Right lobe of liver (tissue), 6 donors: ENCODE data around the gene ITPRID2. TPM values are rescaled to one million over a fixed set of nuclear protein-coding genes. Genes with fewer than 3 reads are reported as not detected.
A peak's percentile ranks its signal among the peaks of the same experiment; 100 is the strongest.

ENCODE experiments used
- ATAC-seq, 4 donors: fragments of 200-7000 bp; cut with Tn5 transposase; one replicate each; pipeline ENCODE4 v1.9.1; 2020; ENCODE audit warnings: mild to moderate bottlenecking in 4 of 4, moderate library complexity in 4 of 4
- DNase-seq, 3 donors: peaks; one replicate each; pipeline ENCODE4 v3.0.0-alpha.2; 2020
- H3K27ac ChIP-seq, 3 donors: fragments of 200-600 bp; one replicate each; pipeline ENCODE4 v1.8.0; 2022
- H3K27me3 ChIP-seq, 2 donors: fragments of 200-600 bp; one replicate each; pipeline ENCODE4 v1.8.0; 2022
- H3K36me3 ChIP-seq, 4 donors: fragments of 200-600 bp; sonication (generic) in 1 of 4; one replicate each; pipeline versions ENCODE4 v1.5.1 to v1.8.0; 2017 to 2022; ENCODE audit warnings: control low read depth in 1 of 4
- H3K4me1 ChIP-seq, 4 donors: fragments of 200-600 bp; sonication (generic) in 1 of 4; one replicate each; pipeline versions ENCODE4 v1.5.1 to v1.8.0; 2017 to 2022; ENCODE audit warnings: control low read depth in 1 of 4
- H3K4me3 ChIP-seq, 3 donors: fragments of 200-600 bp; one replicate each; pipeline ENCODE4 v1.8.0; 2022
- H3K9me3 ChIP-seq, 4 donors: fragments of 200-600 bp; sonication (generic) in 1 of 4; one replicate each; pipeline versions ENCODE4 v1.5.1 to v1.8.0; 2017 to 2022; ENCODE audit warnings: control low read depth in 1 of 4
- POLR2A ChIP-seq: fragments of 450-650 bp; IDR thresholded peaks from one replicate; pipeline ENCODE4 v1.6.1; 2017; ENCODE audit warnings: antibody characterized with exemption, mild to moderate bottlenecking
- WGBS: methylation state at CpG from one replicate; pipeline ENCODE4 v1.1.6; 2018; ENCODE audit warnings: low coverage, low lambda C conversion rate; ENCODE audit not compliant: insufficient coverage; ENCODE audit errors: missing lambda C conversion rate; 5-methylcytosine and 5-hydroxymethylcytosine counted together
- intact Hi-C, 2 donors: fragments of 100-400 bp; cut with DNase I; formaldehyde crosslinking; loops; one replicate each; pipeline versions ENCODE4 v1.11.2 to v1.14.1; 2022
- total RNA-seq, 6 experiments: library from RNA; depleted of rRNA in 2 of 6; stranded (reverse); fragments of >200 nt in 2 of 6; fragmentation: NEBNext Ultra II Directional in 3 of 6; extraction: Animal tissue kit (Norgen Biotek cat#: 25700) in 3 of 6; gene quantifications; one replicate each; pipeline versions ENCODE4 v1.1.0 to v1.2.4, GENCODE V29; 2016 to 2023
- TF ChIP-seq, protein P1 (sequence below), 4 donors: fragments of 200-600 bp in 3 of 4; fragments of 450-650 bp in 1 of 4; IDR thresholded peaks; one replicate each; pipeline versions ENCODE4 v1.5.1 to v1.8.0; 2016 to 2022; ENCODE audit warnings: antibody characterized with exemption in 4 of 4, mild to moderate bottlenecking in 2 of 4
- donor health status: DM: no; HTN: yes; CAD: no.
- donor health status: DM: no; HTN: no; CAD: no.
- donor health status: DM: no; HTN: no; CAD: no.
- donor health status: DM: no; HTN: yes; CAD: no.
- donor health status: DM: no; HTN: yes; CAD: no.

The ITPRID2 gene
- total RNA-seq, 6 experiments from 2014 or later = 49.4 to 129 (median 74.5) TPM

DNA sequence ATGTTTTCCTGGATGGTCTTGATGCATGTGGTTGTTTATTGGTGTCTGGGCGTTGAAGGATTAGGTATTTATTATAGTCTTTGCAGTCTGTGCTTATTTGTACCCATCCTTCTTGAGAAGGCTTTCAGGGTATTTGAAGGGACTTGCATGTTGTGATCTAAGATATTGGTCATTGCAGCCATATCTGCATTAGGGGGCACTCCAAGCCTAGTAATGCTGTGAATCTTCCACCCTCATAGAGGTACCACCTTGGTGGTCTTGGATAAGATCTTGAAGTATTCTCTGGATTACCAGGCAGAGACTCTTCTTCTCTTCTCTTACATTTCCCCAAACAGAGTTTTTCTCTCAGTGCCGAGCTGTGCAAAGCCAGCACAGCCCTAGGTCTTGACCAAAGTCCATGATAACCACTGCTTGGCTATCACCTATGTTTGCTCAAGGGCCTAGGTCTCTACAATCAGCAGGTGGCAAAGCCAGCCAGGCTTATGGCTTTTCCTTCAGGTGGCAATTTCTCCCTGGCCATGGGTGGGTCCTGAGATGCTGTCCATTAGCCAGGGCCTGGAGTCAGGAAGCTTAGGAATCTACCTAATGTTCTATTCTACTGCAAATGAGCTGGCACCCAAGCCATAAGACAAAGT, 78.7 kb downstream of the ITPRID2 start:
- H3K27ac ChIP-seq = peak overlapping the region in 1 of 3 donors; percentile 37
- peak; percentile 85 to 99 (median 97) for ATAC-seq
- intact Hi-C loops = no loop called here
- H3K36me3 ChIP-seq = no peaks in the 10 kb centered on the region
- DNase-seq = peak in 2 of 3 donors; percentile 42 to 56
- peaks cover 0 to 13% (median 3%) of the 10 kb centered on the region in 4 donors for H3K4me1 ChIP-seq
- no peaks in the 10 kb centered on the region for H3K27me3 ChIP-seq
- WGBS = 36% methylated on average over 2 of the region's 2 CpGs
- no peak overlapping the region for H3K4me3 ChIP-seq
- TF ChIP-seq, protein P1, sequence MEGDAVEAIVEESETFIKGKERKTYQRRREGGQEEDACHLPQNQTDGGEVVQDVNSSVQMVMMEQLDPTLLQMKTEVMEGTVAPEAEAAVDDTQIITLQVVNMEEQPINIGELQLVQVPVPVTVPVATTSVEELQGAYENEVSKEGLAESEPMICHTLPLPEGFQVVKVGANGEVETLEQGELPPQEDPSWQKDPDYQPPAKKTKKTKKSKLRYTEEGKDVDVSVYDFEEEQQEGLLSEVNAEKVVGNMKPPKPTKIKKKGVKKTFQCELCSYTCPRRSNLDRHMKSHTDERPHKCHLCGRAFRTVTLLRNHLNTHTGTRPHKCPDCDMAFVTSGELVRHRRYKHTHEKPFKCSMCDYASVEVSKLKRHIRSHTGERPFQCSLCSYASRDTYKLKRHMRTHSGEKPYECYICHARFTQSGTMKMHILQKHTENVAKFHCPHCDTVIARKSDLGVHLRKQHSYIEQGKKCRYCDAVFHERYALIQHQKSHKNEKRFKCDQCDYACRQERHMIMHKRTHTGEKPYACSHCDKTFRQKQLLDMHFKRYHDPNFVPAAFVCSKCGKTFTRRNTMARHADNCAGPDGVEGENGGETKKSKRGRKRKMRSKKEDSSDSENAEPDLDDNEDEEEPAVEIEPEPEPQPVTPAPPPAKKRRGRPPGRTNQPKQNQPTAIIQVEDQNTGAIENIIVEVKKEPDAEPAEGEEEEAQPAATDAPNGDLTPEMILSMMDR (IDR thresholded peaks at IDR 0.05) = peak in 1 of 4 donors; percentile 12
- no peak for TF ChIP-seq POLR2A
- no peaks in the 10 kb centered on the region for H3K9me3 ChIP-seq

DNA sequence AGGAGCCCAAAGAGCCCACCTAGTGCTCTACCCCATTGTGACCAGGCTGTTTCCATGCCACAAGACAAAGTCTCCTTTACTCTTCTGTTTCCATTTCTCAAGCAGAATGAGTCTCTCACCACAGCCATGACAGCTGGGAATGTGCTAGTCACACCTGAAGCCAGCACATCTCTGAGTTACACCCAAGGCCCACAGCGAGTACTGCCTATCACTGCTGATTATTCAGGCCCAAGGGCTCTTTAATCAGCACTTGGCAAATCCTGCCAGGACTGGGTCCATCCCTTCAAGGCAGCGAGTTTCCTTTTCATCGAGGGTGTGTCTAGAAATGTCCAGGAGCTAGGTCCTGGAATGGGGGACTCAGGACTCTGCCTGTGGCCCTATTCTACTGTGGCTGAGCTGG, 79.5 kb downstream of the ITPRID2 start:
- TF ChIP-seq, protein P1 (IDR thresholded peaks at IDR 0.05) = no peak
- no peak for TF ChIP-seq POLR2A
- intact Hi-C loops = no loop called here
- H3K36me3 ChIP-seq = no peaks in the 10 kb centered on the region
- ATAC-seq = no peak
- no peak overlapping the region for H3K27ac ChIP-seq
- no CpG with 5 or more reads among the region's 3 CpGs for WGBS
- H3K9me3 ChIP-seq = no peaks in the 10 kb centered on the region
- H3K27me3 ChIP-seq = no peaks in the 10 kb centered on the region
- no peak for DNase-seq
- peaks cover 0 to 13% (median 3%) of the 10 kb centered on the region in 4 donors for H3K4me1 ChIP-seq
- no peak overlapping the region for H3K4me3 ChIP-seq

DNA sequence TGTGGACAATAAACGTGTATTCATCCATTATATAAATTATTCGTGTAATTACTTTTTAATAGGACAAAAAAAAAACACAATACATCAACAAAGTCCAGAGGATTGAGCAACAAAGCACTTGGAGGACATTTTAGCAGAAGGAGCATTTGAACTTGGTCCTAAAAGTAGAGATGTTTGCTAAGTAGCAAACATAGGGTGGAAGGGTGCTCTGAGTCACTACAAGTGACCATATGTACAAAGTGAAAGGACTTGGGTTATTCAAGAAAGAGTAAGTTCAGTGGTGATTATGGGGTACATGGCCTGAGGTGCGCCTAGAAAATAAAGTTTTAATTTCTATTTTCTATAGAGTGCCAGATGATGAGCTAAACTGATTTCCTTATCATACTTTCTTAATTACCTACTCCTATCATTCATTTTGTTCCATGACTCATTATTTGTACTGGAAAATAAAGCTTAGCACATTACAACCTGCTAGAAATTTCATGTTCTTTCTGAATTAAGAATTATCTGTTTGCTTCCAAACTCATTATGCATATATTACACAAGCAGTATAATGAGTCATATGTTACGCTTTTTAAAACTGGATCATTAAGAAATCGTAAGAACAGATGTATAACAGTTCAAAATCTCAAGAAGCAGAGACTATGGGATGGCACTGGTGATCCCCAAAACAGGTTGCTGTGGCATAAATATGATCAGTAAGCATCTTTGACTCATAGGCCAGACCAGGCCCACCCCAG, 81.1 kb downstream of the ITPRID2 start:
- no peaks in the 10 kb centered on the region for H3K36me3 ChIP-seq
- WGBS = 97% methylated on average over 5 of the region's 5 CpGs
- TF ChIP-seq, protein P1 (IDR thresholded peaks at IDR 0.05) = no peak
- no peak for TF ChIP-seq POLR2A
- H3K27ac ChIP-seq = no peak overlapping the region
- ATAC-seq (no peak), DNase-seq (no peak)
- H3K4me3 ChIP-seq = no peak overlapping the region
- peaks cover 0 to 13% (median 3%) of the 10 kb centered on the region in 4 donors for H3K4me1 ChIP-seq
- H3K27me3 ChIP-seq = no peaks in the 10 kb centered on the region
- intact Hi-C loops = no loop called here
- no peaks in the 10 kb centered on the region for H3K9me3 ChIP-seq

DNA sequence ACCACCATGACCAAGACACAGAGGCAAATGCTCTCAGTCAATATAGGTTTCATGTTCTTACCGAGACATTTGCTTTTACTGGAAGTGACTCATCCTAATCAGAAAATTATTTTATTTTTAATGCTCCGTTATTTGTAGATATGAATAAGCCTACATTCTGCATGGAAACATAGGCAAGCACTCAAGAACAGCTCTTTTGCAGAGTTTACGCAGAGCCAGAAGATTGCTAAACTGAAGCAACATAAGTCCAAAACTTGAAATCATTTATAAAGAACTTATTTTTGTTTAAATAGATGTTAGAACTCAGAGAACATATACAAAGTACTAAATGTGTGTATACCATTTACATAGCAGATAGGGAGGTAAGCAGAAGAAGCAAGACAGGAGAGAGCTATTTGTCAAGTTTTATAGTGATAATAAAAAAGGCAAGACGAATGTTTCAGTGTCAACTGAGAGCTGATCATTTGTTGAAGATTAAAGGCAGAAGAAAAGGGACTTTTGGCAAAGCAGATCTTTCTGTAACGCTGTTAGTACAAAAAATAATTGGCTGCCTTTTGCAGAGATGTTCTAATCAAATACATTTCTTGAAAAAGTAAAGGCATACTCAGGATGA, 81.7 kb downstream of the ITPRID2 start:
- no peak for ATAC-seq
- H3K27me3 ChIP-seq = no peaks in the 10 kb centered on the region
- WGBS = 89% methylated on average over 4 of the region's 5 CpGs
- no peaks in the 10 kb centered on the region for H3K9me3 ChIP-seq
- intact Hi-C loops = no loop called here
- no peaks in the 10 kb centered on the region for H3K36me3 ChIP-seq
- peaks cover 0 to 13% (median 3%) of the 10 kb centered on the region in 4 donors for H3K4me1 ChIP-seq
- TF ChIP-seq, protein P1 (IDR thresholded peaks at IDR 0.05) = no peak
- no peak for TF ChIP-seq POLR2A
- H3K4me3 ChIP-seq = no peak overlapping the region
- H3K27ac ChIP-seq = no peak overlapping the region
- DNase-seq = no peak
